Sigmoid colon (tissue), 7 donors: ENCODE data around the gene ATM. TPM values are rescaled to one million over a fixed set of nuclear protein-coding genes. Genes with fewer than 3 reads are reported as not detected.

Source experiments
- DNase-seq: peaks from one replicate; pipeline ENCODE4 v3.0.0-alpha.2; 2019
- H3K27ac ChIP-seq, 4 donors: fragments of 200-600 bp; sonication (generic); one replicate each; pipeline ENCODE4 v1.5.1; 2016 to 2019; ENCODE audit warnings: mild to moderate bottlenecking in 1 of 4
- H3K27me3 ChIP-seq, 3 donors: fragments of 200-600 bp; sonication (generic); one replicate each; pipeline ENCODE4 v1.5.1; 2019; ENCODE audit warnings: mild to moderate bottlenecking in 1 of 3
- H3K36me3 ChIP-seq, 4 donors: fragments of 200-600 bp; sonication (generic); one replicate each; pipeline ENCODE4 v1.5.1; 2016 to 2019
- H3K4me1 ChIP-seq, 4 donors: fragments of 200-600 bp; sonication (generic); one replicate each; pipeline ENCODE4 v1.5.1; 2017 to 2019
- H3K4me3 ChIP-seq, 4 donors: fragments of 200-600 bp; sonication (generic); one replicate each; pipeline ENCODE4 v1.5.1; 2017 to 2019; ENCODE audit warnings: mild to moderate bottlenecking in 2 of 4, moderate library complexity in 1 of 4
- H3K9me3 ChIP-seq, 4 donors: fragments of 200-600 bp in 3 of 4; sonication (generic) in 3 of 4; one replicate each; pipeline versions ENCODE4 v1.5.1 to v1.6.1; 2013 to 2019
- EP300 ChIP-seq, 4 donors: sonication (generic); formaldehyde crosslinking; IDR thresholded peaks; one replicate each; pipeline ENCODE4 v1.6.1; 2017; ENCODE audit warnings: antibody characterized with exemption in 4 of 4
- POLR2A ChIP-seq, 2 donors: fragments of 450-650 bp; IDR thresholded peaks; one replicate each; pipeline ENCODE4 v1.6.1; 2016; ENCODE audit warnings: antibody characterized with exemption in 2 of 2, mild to moderate bottlenecking in 2 of 2, moderate library complexity in 2 of 2
- POLR2AphosphoS5 ChIP-seq, 4 donors: sonication (generic); formaldehyde crosslinking; IDR thresholded peaks; one replicate each; pipeline ENCODE4 v1.6.1; 2017; ENCODE audit warnings: antibody characterized with exemption in 4 of 4
- WGBS, 2 donors: extraction: QIAGEN DNeasy Blood & Tissue Kit; methylation state at CpG; one replicate each; pipeline ENCODE4 v1.1.7; 2013; 5-methylcytosine and 5-hydroxymethylcytosine counted together
- intact Hi-C: fragments of 100-400 bp; cut with DNase I; formaldehyde crosslinking; loops from one replicate; pipeline ENCODE4 v1.15.1; 2023
- polyA plus RNA-seq, 3 donors: library from polyadenylated mRNA; stranded (reverse); fragments of 200-250 nt; gene quantifications; one replicate each; pipeline ENCODE4 v1.2.3, GENCODE V29; 2013
- total RNA-seq, 4 donors: library from RNA; depleted of rRNA; stranded (reverse); fragments of >200 nt; gene quantifications; one replicate each; pipeline ENCODE4 v1.1.0, GENCODE V29; 2016
- TF ChIP-seq, protein P1 (sequence below), 4 experiments: fragments of 450-650 bp in 3 of 4; fragments of 200-600 bp in 1 of 4; IDR thresholded peaks; one replicate each; pipeline ENCODE4 v1.5.1; 2016 to 2019; ENCODE audit warnings: antibody characterized with exemption in 4 of 4, mild to moderate bottlenecking in 3 of 4, moderate library complexity in 2 of 4
- donor health status: healthy with polysubstance abuse.
- donor health status: Bipolar disorder and iron deficiency.
- donor health status: healthy.

The ATM gene
- total and polyA plus RNA-seq, 7 donors, result 3.0 to 88.8 (median 52.7) TPM

- Histone ChIP-seq H3K27me3 (no peaks in the 10 kb centered on the region), H3K36me3 (peaks cover 0 to 67% (median 8%) of the 10 kb centered on the region in 4 donors), H3K27ac (no peak overlapping the region), H3K4me3 (no peak overlapping the region), H3K9me3 (peaks cover 0 to 6% (median 0%) of the 10 kb centered on the region in 4 donors), H3K4me1 (no peaks in the 10 kb centered on the region)
- TF ChIP-seq EP300 (IDR thresholded peaks at IDR 0.05) (no peak), POLR2AphosphoS5 (IDR thresholded peaks at IDR 0.05) (no peak), POLR2A (IDR thresholded peaks at IDR 0.05) (no peak)
- TF ChIP-seq, protein P1, sequence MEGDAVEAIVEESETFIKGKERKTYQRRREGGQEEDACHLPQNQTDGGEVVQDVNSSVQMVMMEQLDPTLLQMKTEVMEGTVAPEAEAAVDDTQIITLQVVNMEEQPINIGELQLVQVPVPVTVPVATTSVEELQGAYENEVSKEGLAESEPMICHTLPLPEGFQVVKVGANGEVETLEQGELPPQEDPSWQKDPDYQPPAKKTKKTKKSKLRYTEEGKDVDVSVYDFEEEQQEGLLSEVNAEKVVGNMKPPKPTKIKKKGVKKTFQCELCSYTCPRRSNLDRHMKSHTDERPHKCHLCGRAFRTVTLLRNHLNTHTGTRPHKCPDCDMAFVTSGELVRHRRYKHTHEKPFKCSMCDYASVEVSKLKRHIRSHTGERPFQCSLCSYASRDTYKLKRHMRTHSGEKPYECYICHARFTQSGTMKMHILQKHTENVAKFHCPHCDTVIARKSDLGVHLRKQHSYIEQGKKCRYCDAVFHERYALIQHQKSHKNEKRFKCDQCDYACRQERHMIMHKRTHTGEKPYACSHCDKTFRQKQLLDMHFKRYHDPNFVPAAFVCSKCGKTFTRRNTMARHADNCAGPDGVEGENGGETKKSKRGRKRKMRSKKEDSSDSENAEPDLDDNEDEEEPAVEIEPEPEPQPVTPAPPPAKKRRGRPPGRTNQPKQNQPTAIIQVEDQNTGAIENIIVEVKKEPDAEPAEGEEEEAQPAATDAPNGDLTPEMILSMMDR (IDR thresholded peaks at IDR 0.05), result no peak
- intact Hi-C loops, result no loop called here
- no peak for DNase-seq
- WGBS, 2 donors, result 75 to 92% methylated on average over 1 of the region's 1 CpG
Observed at GRCh38 chr11:108210441-108210840, 12.4 kb upstream of the ATM start.

GRCh38 chr11:108213784-108214183, 9.1 kb upstream of the ATM start:
- Histone ChIP-seq H3K9me3 (no peaks in the 10 kb centered on the region), H3K36me3 (peaks cover 0 to 34% (median 0%) of the 10 kb centered on the region in 4 donors), H3K4me1 (no peaks in the 10 kb centered on the region), H3K27ac (no peak overlapping the region), H3K4me3 (no peak overlapping the region), H3K27me3 (no peaks in the 10 kb centered on the region)
- 48 to 98% methylated on average over 2 of the region's 2 CpGs for whole genome bisulfite sequencing, 2 donors
- no peak for DNase-seq
- intact Hi-C loops, result no loop called here
- TF ChIP-seq, protein P1 (IDR thresholded peaks at IDR 0.05), result no peak
- TF ChIP-seq POLR2AphosphoS5 (IDR thresholded peaks at IDR 0.05), result no peak
- no peak for TF ChIP-seq POLR2A (IDR thresholded peaks at IDR 0.05)
- no peak for TF ChIP-seq EP300 (IDR thresholded peaks at IDR 0.05)

GRCh38 chr11:108216988-108217387, 5.9 kb upstream of the ATM start:
- intact Hi-C loops, result no loop called here
- Histone ChIP-seq H3K4me1 (peaks cover 0 to 15% (median 7%) of the 10 kb centered on the region in 4 donors), H3K9me3 (no peaks in the 10 kb centered on the region), H3K27ac (no peak overlapping the region), H3K27me3 (no peaks in the 10 kb centered on the region), H3K36me3 (peaks cover 0 to 17% (median 0%) of the 10 kb centered on the region in 4 donors), H3K4me3 (no peak overlapping the region)
- 62 to 66% methylated on average over 4 of the region's 4 CpGs for WGBS, 2 donors
- DNase-seq, result no peak
- TF ChIP-seq POLR2A (IDR thresholded peaks at IDR 0.05) (no peak), EP300 (IDR thresholded peaks at IDR 0.05) (no peak), POLR2AphosphoS5 (IDR thresholded peaks at IDR 0.05) (no peak)
- TF ChIP-seq, protein P1 (IDR thresholded peaks at IDR 0.05), result no peak

- intact Hi-C loops, result no loop called here
- H3K27ac ChIP-seq, result no peak overlapping the region
- no peak for DNase-seq
- H3K36me3 ChIP-seq, result peaks cover 0 to 7% (median 0%) of the 10 kb centered on the region in 4 donors
- H3K4me3 ChIP-seq, result no peak overlapping the region
- peaks cover 0 to 15% (median 7%) of the 10 kb centered on the region in 4 donors for H3K4me1 ChIP-seq
- no peaks in the 10 kb centered on the region for H3K9me3 ChIP-seq
- WGBS, 2 donors, result 40 to 93% methylated on average over 2 of the region's 2 CpGs
- no peaks in the 10 kb centered on the region for H3K27me3 ChIP-seq
- TF ChIP-seq POLR2A (IDR thresholded peaks at IDR 0.05), result no peak
- no peak for TF ChIP-seq POLR2AphosphoS5 (IDR thresholded peaks at IDR 0.05)
- TF ChIP-seq EP300 (IDR thresholded peaks at IDR 0.05), result no peak
- TF ChIP-seq, protein P1 (IDR thresholded peaks at IDR 0.05), result no peak
Observed at GRCh38 chr11:108218455-108218854, 4.4 kb upstream of the ATM start.
